Measurements from ENCODE around the gene MMP2. TPM values are rescaled to one million over a fixed set of nuclear protein-coding genes. Genes with fewer than 3 reads are reported as not detected.
A peak's percentile ranks its signal among the peaks of the same experiment; 100 is the strongest.

MMP2 gene
- total and polyA plus RNA-seq, 11 donors: 22.5 to 157 (median 77.1) TPM

GRCh38 chr16:55488306-55488705, 9.3 kb downstream of the MMP2 start:
- WGBS, 4 donors: 92 to 95% (median 93%) methylated on average over 12 of the region's 12 CpGs
- Histone ChIP-seq H3K4me3 (no peak overlapping the region), H3K4me1 (peaks cover 0 to 14% (median 0%) of the 10 kb centered on the region in 12 donors), H3K27me3 (no peaks in the 10 kb centered on the region), H3K27ac (peak overlapping the region in 3 of 12 donors; percentile 13 to 43 (median 30)), H3K36me3 (peaks cover 0 to 89% (median 30%) of the 10 kb centered on the region in 9 donors), H3K9me3 (no peaks in the 10 kb centered on the region)
- ATAC-seq: no peak
- no peak for DNase-seq
- TF ChIP-seq POLR2A (IDR thresholded peaks at IDR 0.05): no peak
- TF ChIP-seq, protein P1, sequence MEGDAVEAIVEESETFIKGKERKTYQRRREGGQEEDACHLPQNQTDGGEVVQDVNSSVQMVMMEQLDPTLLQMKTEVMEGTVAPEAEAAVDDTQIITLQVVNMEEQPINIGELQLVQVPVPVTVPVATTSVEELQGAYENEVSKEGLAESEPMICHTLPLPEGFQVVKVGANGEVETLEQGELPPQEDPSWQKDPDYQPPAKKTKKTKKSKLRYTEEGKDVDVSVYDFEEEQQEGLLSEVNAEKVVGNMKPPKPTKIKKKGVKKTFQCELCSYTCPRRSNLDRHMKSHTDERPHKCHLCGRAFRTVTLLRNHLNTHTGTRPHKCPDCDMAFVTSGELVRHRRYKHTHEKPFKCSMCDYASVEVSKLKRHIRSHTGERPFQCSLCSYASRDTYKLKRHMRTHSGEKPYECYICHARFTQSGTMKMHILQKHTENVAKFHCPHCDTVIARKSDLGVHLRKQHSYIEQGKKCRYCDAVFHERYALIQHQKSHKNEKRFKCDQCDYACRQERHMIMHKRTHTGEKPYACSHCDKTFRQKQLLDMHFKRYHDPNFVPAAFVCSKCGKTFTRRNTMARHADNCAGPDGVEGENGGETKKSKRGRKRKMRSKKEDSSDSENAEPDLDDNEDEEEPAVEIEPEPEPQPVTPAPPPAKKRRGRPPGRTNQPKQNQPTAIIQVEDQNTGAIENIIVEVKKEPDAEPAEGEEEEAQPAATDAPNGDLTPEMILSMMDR (IDR thresholded peaks at IDR 0.05): no peak
- intact Hi-C loops (cut with DNase I): no loop called here

GRCh38 chr16:55489119-55489955, 10.3 kb downstream of the MMP2 start:
- DNase-seq (no peak), ATAC-seq (no peak)
- no peak overlapping the region for H3K27ac ChIP-seq
- intact Hi-C loops (cut with DNase I): no loop called here
- H3K27me3 ChIP-seq: no peaks in the 10 kb centered on the region
- peaks cover 0 to 89% (median 21%) of the 10 kb centered on the region in 9 donors for H3K36me3 ChIP-seq
- 91 to 96% (median 92%) methylated on average over 12 to 14 of the region's 14 CpGs for WGBS, 4 donors
- no peaks in the 10 kb centered on the region for H3K9me3 ChIP-seq
- TF ChIP-seq, protein P1 (IDR thresholded peaks at IDR 0.05): no peak
- no peak for TF ChIP-seq POLR2A (IDR thresholded peaks at IDR 0.05)
- H3K4me3 ChIP-seq: no peak overlapping the region
- H3K4me1 ChIP-seq: peaks cover 0 to 14% (median 0%) of the 10 kb centered on the region in 12 donors

GRCh38 chr16:55489956-55490265, 10.9 kb downstream of the MMP2 start:
- H3K36me3 ChIP-seq: peaks cover 0 to 87% (median 21%) of the 10 kb centered on the region in 9 donors
- no peak for DNase-seq
- H3K9me3 ChIP-seq: no peaks in the 10 kb centered on the region
- H3K27me3 ChIP-seq: no peaks in the 10 kb centered on the region
- no peak overlapping the region for H3K27ac ChIP-seq
- TF ChIP-seq POLR2A (IDR thresholded peaks at IDR 0.05): no peak
- TF ChIP-seq, protein P1 (IDR thresholded peaks at IDR 0.05): no peak
- no peak for ATAC-seq
- 94 to 100% (median 97%) methylated on average over 2 of the region's 2 CpGs for WGBS, 4 donors
- H3K4me1 ChIP-seq: peaks cover 0 to 19% (median 3%) of the 10 kb centered on the region in 12 donors
- no peak overlapping the region for H3K4me3 ChIP-seq
- intact Hi-C loops (cut with DNase I): loop anchor here in 8 of 10 donors (10.0 kb wide), 3 partner anchors 55 to 215 kb away; no protein-coding TSS in a partner anchor

DNA sequence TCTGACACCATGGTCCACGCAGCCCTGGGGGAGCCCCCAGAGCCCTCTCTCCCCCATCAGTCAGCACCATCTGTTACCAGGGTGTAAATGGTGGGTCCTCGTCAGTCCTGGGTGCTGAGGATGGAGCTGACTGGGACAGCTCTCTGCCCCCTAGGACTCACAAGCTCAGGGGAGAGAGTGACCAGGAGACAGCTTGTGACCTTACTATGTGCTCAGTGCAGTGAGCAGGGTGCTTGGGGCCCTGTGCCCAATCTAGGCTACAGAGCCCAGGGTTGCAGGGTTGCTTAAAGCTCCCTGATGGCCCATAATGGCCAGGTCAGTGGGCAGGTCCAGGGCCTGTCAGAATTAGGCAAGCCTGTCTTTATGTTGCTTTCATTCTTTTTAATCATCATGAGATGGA, 11.3 kb downstream of the MMP2 start:
- Histone ChIP-seq H3K9me3 (no peaks in the 10 kb centered on the region), H3K36me3 (peaks cover 0 to 86% (median 20%) of the 10 kb centered on the region in 9 donors), H3K27me3 (no peaks in the 10 kb centered on the region), H3K4me1 (peaks cover 0 to 23% (median 7%) of the 10 kb centered on the region in 12 donors), H3K4me3 (no peak overlapping the region), H3K27ac (no peak overlapping the region)
- 84 to 100% (median 94%) methylated on average over 2 of the region's 2 CpGs for WGBS, 4 donors
- DNase-seq (no peak), ATAC-seq (no peak)
- TF ChIP-seq, protein P1 (IDR thresholded peaks at IDR 0.05): no peak
- TF ChIP-seq POLR2A (IDR thresholded peaks at IDR 0.05): no peak
- intact Hi-C loops (cut with DNase I): loop anchor here in 8 of 10 donors (10.0 kb wide), 3 partner anchors 54 to 214 kb away; no protein-coding TSS in a partner anchor

Measured in heart left ventricle (tissue), 16 donors.